GM19452 (cell line): Measurements from ENCODE around the gene MFAP3.
"Not testable (repeated sequence)": the region's sequence is repeated elsewhere in the genome, so short reads cannot be mapped to it uniquely, and the experiment has no call there.

Experiments used
- ATAC-seq: cut with Tn5 transposase; IDR thresholded peaks from one replicate; pipeline ENCODE4 v1.9.1; 2021; ENCODE audit not compliant: unreplicated experiment

Gene MFAP3

DNA sequence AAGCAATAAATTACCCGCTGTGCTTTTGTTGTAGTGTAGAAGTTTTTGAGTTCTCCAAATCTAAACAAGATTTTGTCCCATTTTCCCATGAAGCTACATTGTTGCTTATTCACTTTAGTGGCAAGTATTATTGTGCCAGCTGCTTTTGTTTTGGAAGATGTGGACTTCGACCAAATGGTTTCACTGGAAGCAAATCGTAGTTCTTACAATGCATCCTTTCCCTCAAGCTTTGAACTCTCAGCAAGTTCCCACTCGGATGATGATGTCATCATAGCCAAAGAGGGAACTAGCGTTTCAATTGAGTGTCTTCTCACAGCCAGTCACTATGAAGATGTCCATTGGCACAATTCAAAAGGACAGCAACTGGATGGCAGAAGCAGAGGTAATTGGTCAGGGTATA, 10.9 kb downstream of the MFAP3 start:
- no peak for ATAC-seq

DNA sequence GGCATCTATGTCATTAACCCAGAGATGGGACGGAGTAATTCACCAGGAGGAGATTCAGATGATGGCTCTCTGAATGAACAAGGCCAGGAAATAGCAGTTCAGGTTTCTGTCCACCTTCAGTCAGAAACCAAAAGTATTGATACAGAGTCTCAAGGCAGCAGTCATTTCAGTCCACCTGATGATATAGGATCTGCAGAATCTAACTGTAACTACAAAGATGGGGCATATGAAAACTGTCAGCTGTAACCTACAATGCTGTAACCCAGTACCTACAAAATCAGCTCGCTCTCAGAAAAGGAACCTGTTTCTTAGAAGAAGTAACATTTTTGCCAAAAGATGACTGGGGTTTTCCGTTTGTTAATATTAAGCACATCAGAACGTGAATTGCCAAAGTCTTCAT, 14.7 kb downstream of the MFAP3 start:
- ATAC-seq: no peak

GRCh38 chr5:154055201-154055600, 16.4 kb downstream of the MFAP3 start:
- ATAC-seq: no peak

GRCh38 chr5:154058055-154059038, 19.6 kb downstream of the MFAP3 start:
- ATAC-seq: peak; percentile 61

DNA sequence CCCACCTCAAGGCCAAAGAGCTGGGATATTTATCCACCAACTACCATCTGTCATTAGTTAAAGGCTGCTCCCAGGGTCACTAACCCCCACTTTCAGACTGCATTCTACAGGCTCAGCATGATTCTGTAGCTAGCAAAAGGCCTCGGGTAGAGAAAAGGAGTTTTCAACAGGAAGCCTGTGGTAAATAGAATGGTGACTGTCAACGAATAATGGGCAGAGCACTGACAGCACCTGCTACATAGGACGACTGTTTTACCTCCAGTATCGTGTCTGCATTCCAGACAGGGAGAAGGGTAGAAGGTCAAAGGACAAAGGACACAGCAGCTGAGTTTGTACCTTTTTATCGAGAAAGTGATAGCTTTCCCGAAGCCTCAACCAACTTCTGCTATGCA, 20.3 kb downstream of the MFAP3 start:
- ATAC-seq: peak; percentile 52

DNA sequence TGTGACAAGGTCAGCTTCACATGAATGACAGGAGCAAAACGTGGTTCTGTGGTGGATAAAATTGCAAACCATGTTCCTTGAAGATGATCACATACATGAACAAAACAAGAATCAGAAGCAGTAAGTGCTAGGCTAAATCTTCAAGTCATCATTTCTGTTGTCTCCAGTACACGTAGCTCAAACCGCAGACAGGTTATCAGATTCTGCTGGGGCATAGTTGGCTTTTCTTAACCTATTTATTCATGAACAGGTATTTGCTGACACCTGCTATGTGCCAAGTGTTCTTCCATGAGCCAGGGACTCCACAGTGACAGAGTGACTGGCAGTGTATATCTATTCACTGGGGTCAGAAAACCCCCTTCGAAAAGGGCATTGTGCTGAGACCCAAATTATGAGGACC, 20.8 kb downstream of the MFAP3 start:
- no peak for ATAC-seq

- ATAC-seq: no peak
Observed at GRCh38 chr5:154060606-154061005, 21.8 kb downstream of the MFAP3 start.

DNA sequence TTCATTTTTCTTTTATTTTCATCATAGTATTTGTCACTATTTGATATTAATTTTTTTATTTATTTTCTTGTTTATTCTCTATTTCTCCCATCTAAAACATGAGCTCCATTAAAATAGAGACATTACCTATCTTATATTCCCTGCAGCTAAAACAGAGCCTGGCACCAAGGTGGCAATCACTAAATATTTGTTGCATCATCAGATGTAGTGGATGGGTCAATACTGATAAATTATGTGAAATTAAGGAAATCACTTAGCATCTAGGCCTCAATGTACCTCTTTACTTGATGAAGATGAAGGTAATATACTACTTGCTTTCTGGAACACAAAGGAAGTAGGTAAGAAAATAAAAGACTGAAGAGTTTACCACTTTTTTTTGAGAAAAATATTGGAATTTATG, 24.6 kb downstream of the MFAP3 start:
- no peak for ATAC-seq

- no peak for ATAC-seq
Observed at GRCh38 chr5:154065971-154066370, 27.2 kb downstream of the MFAP3 start.

DNA sequence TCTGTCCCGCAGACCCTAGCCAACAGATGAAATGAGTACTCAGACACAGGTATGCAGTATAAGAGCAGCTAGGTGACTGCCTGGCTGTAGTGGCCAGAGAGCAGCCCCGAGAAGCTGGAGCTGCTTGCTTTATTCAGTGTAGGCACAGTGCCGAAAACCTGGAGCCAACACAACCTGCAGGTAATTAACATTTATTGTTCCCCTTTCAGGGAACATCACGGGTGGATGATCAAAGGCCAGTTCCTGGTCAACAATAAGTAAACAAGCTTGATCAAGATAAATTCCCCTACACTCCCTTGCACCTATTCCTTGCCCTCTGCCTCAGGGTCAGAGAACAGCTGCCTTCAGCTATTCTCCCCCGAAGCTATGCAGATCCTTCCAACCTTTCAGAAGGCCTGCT, 31.1 kb downstream of the MFAP3 start:
- ATAC-seq: not testable (repeated sequence)

DNA sequence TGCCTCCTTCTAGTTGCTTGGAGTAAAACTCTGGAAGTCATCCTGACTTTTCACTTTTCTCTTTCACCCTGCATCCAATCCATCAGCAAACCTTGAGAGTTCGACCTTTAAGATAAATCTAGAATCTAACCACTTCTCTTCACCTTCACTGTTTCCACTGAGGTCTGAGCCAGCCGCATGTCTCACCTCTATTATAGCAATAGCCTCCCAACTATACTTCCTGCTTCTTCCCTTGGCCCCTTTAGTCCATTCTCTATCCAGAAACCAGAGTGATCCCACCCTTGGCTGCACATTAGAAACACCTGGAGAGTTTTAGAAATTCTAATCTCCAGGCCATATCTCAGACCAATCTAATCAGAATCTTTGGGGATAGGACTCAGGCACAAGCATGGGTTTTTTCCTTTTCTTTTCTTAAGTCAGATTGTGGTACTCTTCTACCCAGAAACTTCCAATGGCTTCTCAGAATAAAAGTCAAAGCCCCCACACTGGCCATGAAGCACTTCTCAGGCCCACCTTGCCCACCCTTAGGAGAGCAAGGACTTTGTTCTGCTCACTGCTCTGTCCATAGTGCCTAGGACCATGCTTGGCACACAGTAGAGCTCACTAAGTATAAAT, 33.1 kb downstream of the MFAP3 start:
- ATAC-seq: peak; percentile 25

DNA sequence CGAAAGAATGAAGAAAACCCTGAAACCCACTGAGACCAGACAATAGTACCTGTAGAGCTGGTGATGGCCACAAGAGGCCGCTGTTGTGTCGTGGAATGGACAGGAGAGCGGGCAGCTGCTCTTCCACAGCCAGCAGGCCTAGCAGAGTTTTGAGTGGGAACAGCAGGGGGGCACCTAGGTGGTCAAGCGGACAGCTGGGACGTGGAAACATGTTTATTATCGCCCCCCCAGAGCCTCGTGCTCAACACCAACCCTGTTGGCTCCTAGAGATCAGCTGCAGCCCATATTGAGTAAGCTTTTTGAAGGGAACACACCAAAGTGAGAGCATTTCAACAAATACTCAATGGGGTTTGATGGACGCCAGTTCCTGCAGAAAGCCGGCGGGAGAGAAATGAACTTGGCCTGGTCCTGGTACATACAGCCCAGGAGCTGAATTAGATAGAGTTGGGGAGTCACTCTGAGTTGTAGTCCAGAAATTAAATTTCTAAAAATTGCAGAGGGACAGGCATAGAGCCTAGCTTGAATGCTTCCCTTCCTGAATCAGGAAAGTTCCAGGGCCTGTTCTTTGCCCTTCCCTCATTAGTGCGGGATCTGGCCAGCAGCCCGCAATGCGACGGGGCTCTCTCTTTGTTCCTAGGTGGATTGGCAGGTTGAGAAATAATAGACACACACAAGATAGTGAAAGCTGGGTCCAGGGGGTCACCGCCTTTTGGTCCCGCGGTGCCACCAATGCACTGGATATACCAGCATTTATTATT, 33.8 kb downstream of the MFAP3 start:
- ATAC-seq: peak; percentile 96

GRCh38 chr5:154076240-154076922, 37.6 kb downstream of the MFAP3 start:
- no peak for ATAC-seq

GRCh38 chr5:154077696-154078095, 38.9 kb downstream of the MFAP3 start:
- ATAC-seq: no peak

DNA sequence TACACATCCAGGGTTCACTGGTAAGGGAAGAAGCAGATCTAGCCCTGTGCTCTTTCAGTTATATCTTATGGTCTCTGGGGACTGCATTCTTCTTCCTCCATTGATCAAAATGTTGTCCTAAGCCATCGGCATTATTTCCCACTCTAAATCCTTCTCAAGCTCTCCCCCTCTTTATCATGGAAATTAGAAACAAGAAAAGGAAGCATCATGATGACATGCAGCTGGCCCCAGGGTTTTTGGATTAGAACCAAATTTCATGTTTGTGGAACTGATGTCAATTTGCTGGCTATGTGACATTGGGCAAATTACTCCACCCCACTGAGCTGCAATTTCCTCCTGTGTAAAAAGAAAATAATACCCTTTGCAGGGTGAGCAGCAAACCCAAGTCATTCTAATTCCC, 39.5 kb downstream of the MFAP3 start:
- ATAC-seq: no peak

GRCh38 chr5:154081246-154081645, 42.5 kb downstream of the MFAP3 start:
- ATAC-seq: no peak

GRCh38 chr5:154084062-154084639, 45.4 kb downstream of the MFAP3 start:
- ATAC-seq: no peak

DNA sequence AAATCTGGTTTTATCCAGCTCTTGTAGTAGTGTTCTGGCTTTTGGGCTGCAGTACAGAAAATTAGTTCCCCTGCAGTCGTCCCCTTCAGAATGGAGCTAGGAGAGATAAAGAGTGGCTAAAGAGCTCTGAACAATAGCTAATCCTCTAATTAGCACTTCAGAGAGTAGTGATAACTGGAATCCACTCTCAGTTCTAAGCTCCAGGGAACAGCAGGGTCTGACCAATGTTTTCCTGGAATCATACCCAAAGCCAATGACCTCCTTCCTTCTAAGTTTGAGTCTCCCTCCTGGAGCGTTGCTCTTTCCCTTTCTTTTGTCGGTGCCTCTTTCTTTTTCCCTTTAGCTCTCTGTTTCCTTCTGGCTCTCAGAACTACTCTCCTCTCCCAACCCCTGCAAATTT, 47.4 kb downstream of the MFAP3 start:
- ATAC-seq: no peak

DNA sequence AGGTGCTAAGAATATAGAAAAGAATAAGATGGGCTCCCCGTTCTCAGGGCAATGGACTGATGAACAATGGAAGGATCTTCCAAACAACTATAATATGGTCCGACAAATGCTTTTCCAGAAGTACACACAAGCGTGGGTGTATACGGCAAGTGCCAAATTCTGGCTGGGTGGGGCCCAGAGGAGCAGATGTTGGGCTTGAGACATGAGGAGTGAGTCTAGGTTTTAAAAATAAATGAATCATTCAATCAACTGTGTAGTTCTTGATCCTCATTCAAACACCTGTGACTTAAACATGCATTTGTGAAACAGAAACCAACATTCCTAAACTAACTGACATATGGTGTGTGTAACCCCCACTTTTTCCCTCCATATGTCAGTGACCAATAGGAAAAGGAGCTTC, 47.9 kb downstream of the MFAP3 start:
- no peak for ATAC-seq

DNA sequence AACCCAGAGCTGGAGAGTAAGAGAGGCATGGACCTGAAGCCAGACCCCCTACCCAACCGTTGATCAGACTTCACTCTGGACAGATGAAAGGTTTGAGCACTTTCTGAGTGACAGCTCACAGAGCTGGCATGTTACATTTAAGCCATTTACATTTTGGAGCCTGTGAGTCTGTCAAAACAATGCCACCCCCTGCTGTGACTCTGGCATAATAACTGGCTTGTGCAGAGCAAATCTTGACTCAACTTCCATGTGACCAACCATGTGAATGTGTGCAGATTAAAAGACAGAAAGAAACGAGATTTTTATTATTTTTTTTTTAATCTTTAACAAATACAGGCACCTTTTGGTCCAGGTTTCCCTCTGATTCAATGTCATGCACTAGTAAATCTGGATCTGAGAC, 48.5 kb downstream of the MFAP3 start:
- ATAC-seq: no peak

GRCh38 chr5:154088801-154089200, 50.0 kb downstream of the MFAP3 start:
- no peak for ATAC-seq
